MM.1S (cell line): ENCODE measurements around the gene ATCAY.

ENCODE experiments used
- DNase-seq: peaks from one replicate; pipeline ENCODE4 v3.0.0-alpha.2; 2015
- H2AFZ ChIP-seq: fragments of 300-600 bp; sonication (generic); 2 replicates; pipeline ENCODE4 v1.6.0; 2016; ENCODE audit warnings: antibody characterized with exemption, low read length
- H3F3A ChIP-seq: fragments of 300-600 bp; sonication (generic); 2 replicates; pipeline ENCODE4 v1.6.1; 2016; ENCODE audit warnings: mild to moderate bottlenecking, antibody characterized with exemption, low read length, moderate library complexity, mixed read lengths; ENCODE audit not compliant: insufficient read depth
- H3K27ac ChIP-seq: fragments of 300-600 bp; sonication (generic); 2 replicates; pipeline ENCODE4 v1.5.1; 2016; ENCODE audit warnings: mild to moderate bottlenecking, low read length
- H3K27me3 ChIP-seq: fragments of 300-600 bp; sonication (generic); replicated peaks from 2 replicates; pipeline ENCODE4 v1.6.0; 2016; ENCODE audit warnings: low read length; ENCODE audit not compliant: insufficient read depth
- H3K36me3 ChIP-seq: fragments of 300-600 bp; sonication (generic); replicated peaks from 2 replicates; pipeline ENCODE4 v1.6.1; 2016; ENCODE audit warnings: mild to moderate bottlenecking, low read length, mixed read lengths; ENCODE audit not compliant: insufficient read depth
- H3K4me1 ChIP-seq: fragments of 300-600 bp; sonication (generic); 2 replicates; pipeline ENCODE4 v1.6.1; 2016; ENCODE audit warnings: low read length, mixed read lengths
- H3K4me2 ChIP-seq: fragments of 300-600 bp; sonication (generic); 2 replicates; pipeline ENCODE4 v1.6.0; 2016; ENCODE audit warnings: low read depth, low read length
- H3K4me3 ChIP-seq: fragments of 300-600 bp; sonication (generic); 2 replicates; pipeline ENCODE4 v1.5.1; 2016; ENCODE audit warnings: low read length, mixed read lengths
- H3K79me2 ChIP-seq: fragments of 300-600 bp; sonication (generic); 2 replicates; pipeline ENCODE4 v1.6.1; 2016; ENCODE audit warnings: mixed run types, low read length, mixed read lengths
- H3K9ac ChIP-seq: fragments of 300-600 bp; sonication (generic); 2 replicates; pipeline ENCODE4 v1.6.1; 2016; ENCODE audit warnings: low read length, mixed read lengths
- H3K9me2 ChIP-seq: fragments of 300-600 bp; sonication (generic); replicated peaks from 2 replicates; pipeline ENCODE4 v1.6.1; 2016; ENCODE audit warnings: mild to moderate bottlenecking, low read length, mixed read lengths; ENCODE audit not compliant: insufficient read depth
- H3K9me3 ChIP-seq: fragments of 300-600 bp; sonication (generic); replicated peaks from 2 replicates; pipeline ENCODE4 v1.6.1; 2016; ENCODE audit warnings: mild to moderate bottlenecking, low read length, mixed read lengths; ENCODE audit not compliant: insufficient read depth
- H4K20me1 ChIP-seq: fragments of 300-600 bp; sonication (generic); 2 replicates; pipeline ENCODE4 v1.6.1; 2016; ENCODE audit warnings: mild to moderate bottlenecking, low read length, moderate library complexity, mixed read lengths; ENCODE audit not compliant: insufficient read depth
- EZH2 ChIP-seq: fragments of 300-600 bp; sonication (generic); optimal IDR thresholded peaks from 2 replicates; pipeline ENCODE3; 2017; ENCODE audit warnings: low read depth, mild to moderate bottlenecking, antibody characterized with exemption, low read length, mixed read lengths
- EZH2phosphoT487 ChIP-seq: fragments of 300-600 bp; sonication (generic); IDR thresholded peaks from 2 replicates; pipeline ENCODE4 v1.6.1; 2018; ENCODE audit warnings: antibody characterized with exemption, low read length
- TF ChIP-seq, protein P1 (sequence below): fragments of 300-600 bp; sonication (generic); IDR thresholded peaks from 2 replicates; pipeline ENCODE4 v1.5.1; 2016; ENCODE audit warnings: antibody characterized with exemption, low read length, mixed read lengths

ATCAY gene

DNA sequence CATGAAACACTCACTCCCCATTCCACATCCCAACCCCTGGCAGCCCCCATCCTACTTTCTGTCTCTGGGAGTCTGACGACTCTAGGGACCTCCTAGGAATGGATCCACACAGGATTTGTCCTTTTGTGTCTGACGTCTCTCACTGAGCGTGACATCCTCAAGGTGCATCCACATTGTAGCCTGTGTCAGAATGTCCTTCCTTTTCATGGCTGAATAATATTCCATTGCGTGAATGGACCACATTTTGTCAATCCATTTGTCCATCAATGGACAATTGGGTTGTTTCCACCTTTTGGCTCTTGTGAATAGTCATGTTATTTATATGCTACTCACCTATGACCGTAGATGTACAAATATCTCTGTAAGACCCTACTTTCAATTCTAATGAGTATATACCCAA lies 35.5 kb downstream of the ATCAY start:
- Histone ChIP-seq H3K4me3 (no peak overlapping the region), H3K27ac (no peak overlapping the region), H4K20me1 (no peaks in the 10 kb centered on the region), H3K9me3 (no peaks in the 10 kb centered on the region), H3K79me2 (no peaks in the 10 kb centered on the region), H3K9ac (no peak overlapping the region), H3K4me1 (no peaks in the 10 kb centered on the region), H2AFZ (no peak overlapping the region), H3K4me2 (no peak overlapping the region), H3K36me3 (no peaks in the 10 kb centered on the region), H3K9me2 (no peaks in the 10 kb centered on the region), H3K27me3 (peaks cover 85% of the 10 kb centered on the region), H3F3A (no peaks in the 10 kb centered on the region)
- TF ChIP-seq EZH2, result no peak
- no peak for TF ChIP-seq EZH2phosphoT487
- TF ChIP-seq, protein P1, sequence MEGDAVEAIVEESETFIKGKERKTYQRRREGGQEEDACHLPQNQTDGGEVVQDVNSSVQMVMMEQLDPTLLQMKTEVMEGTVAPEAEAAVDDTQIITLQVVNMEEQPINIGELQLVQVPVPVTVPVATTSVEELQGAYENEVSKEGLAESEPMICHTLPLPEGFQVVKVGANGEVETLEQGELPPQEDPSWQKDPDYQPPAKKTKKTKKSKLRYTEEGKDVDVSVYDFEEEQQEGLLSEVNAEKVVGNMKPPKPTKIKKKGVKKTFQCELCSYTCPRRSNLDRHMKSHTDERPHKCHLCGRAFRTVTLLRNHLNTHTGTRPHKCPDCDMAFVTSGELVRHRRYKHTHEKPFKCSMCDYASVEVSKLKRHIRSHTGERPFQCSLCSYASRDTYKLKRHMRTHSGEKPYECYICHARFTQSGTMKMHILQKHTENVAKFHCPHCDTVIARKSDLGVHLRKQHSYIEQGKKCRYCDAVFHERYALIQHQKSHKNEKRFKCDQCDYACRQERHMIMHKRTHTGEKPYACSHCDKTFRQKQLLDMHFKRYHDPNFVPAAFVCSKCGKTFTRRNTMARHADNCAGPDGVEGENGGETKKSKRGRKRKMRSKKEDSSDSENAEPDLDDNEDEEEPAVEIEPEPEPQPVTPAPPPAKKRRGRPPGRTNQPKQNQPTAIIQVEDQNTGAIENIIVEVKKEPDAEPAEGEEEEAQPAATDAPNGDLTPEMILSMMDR, result no peak
- DNase-seq, result no peak

DNA sequence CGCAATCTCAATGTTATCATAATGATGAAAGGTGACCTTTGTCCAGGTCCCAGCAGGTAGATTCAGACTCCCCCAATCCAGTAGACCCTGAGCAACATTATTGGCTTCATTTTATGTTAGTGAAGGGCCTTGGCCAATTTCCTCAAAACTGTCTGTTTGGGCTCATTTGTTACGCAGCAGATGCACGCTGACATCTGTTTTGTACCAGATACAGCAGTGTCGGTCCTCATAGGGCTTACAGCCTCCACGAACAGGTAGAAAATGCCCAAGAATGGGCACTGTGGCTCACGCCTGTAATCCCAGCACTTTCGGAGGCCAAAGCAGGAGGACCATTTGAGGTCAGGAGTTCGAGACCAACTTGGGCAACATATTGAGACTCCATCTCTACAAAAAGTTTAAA lies 39.3 kb downstream of the ATCAY start:
- Histone ChIP-seq H3K27me3 (peaks cover 84% of the 10 kb centered on the region), H4K20me1 (no peaks in the 10 kb centered on the region), H3K36me3 (no peaks in the 10 kb centered on the region), H3F3A (no peaks in the 10 kb centered on the region), H3K27ac (no peak overlapping the region), H3K4me3 (no peak overlapping the region), H2AFZ (no peak overlapping the region), H3K4me1 (no peaks in the 10 kb centered on the region), H3K9me2 (no peaks in the 10 kb centered on the region), H3K9me3 (no peaks in the 10 kb centered on the region), H3K4me2 (no peak overlapping the region), H3K79me2 (no peaks in the 10 kb centered on the region), H3K9ac (no peak overlapping the region)
- TF ChIP-seq, protein P1, result no peak
- TF ChIP-seq EZH2phosphoT487 (no peak), EZH2 (no peak)
- DNase-seq, result no peak

DNA sequence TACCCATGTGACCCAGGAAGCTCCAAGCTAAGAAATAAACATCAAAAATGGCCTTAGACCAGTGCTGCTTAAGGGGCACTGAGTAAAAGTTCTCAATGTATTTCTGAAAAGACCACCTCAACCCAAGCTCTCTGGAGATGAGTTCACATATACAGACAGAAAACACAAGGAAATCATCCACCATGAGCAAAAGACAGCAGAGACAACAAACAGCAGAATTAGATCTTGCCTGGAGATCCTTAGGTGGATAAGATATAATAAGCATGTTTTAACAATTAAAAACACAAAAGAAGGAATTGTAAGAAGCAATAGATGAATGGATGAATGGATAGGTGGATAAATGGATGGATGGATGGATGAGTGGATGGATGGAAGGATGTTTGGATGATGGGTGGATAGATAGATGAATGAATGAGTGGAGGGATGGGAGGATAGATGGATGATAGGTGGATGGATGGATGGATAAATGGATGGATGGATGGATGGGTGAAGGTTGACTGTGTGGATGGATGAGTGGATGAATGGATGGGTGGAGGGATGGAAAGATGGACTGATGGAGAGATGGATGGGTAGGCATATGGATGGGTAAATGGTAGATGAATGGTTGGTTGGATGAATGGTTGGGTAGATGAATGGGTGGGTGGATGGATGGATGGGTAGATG lies 42.7 kb downstream of the ATCAY start:
- Histone ChIP-seq H3K27me3 (peaks cover 86% of the 10 kb centered on the region), H3K9me2 (no peaks in the 10 kb centered on the region), H3K4me2 (no peak overlapping the region), H2AFZ (no peak overlapping the region), H3F3A (no peaks in the 10 kb centered on the region), H3K9ac (no peak overlapping the region), H3K36me3 (no peaks in the 10 kb centered on the region), H3K4me1 (no peaks in the 10 kb centered on the region), H3K27ac (no peak overlapping the region), H3K79me2 (no peaks in the 10 kb centered on the region), H4K20me1 (no peaks in the 10 kb centered on the region), H3K9me3 (no peaks in the 10 kb centered on the region), H3K4me3 (no peak overlapping the region)
- DNase-seq, result no peak
- TF ChIP-seq EZH2phosphoT487, result no peak
- TF ChIP-seq, protein P1, result no peak
- TF ChIP-seq EZH2, result no peak
